HEK293 (cell line): ENCODE data around the gene STIM2.

ENCODE experiments used
- BCL11A ChIP-seq: fragments of 450-650 bp; formaldehyde crosslinking; IDR thresholded peaks from 2 replicates; pipeline ENCODE4 v1.5.1; 2016; ENCODE audit warnings: low read depth, missing biosample characterization, missing genetic modification characterization
- CTCF ChIP-seq: fragments of 450-650 bp; formaldehyde crosslinking; IDR thresholded peaks from 2 replicates; pipeline ENCODE4 v1.5.1; 2016; ENCODE audit warnings: missing biosample characterization, missing genetic modification characterization
- HOXA7 ChIP-seq: sonication (generic); formaldehyde crosslinking; IDR thresholded peaks from 2 replicates; pipeline ENCODE4 v1.8.1; 2022; ENCODE audit warnings: missing genetic modification reagents, borderline replicate concordance
- KLF1 ChIP-seq: fragments of 450-650 bp; formaldehyde crosslinking; IDR thresholded peaks from 2 replicates; pipeline ENCODE4 v1.5.1; 2016; ENCODE audit warnings: missing biosample characterization, missing genetic modification characterization
- TRIM28 ChIP-seq: IDR thresholded peaks from 2 replicates; pipeline ENCODE4 v1.6.1; 2011; ENCODE audit warnings: low read length, control low read depth, borderline replicate concordance
- ZBTB17 ChIP-seq: fragments of 450-650 bp; formaldehyde crosslinking; IDR thresholded peaks from 2 replicates; pipeline ENCODE4 v1.5.1; 2016; ENCODE audit warnings: missing biosample characterization, missing genetic modification characterization
- ZBTB26 ChIP-seq: fragments of 450-650 bp; formaldehyde crosslinking; optimal IDR thresholded peaks from 2 replicates; pipeline ENCODE3; 2016; ENCODE audit warnings: missing biosample characterization, mild to moderate bottlenecking, missing genetic modification characterization
- ZBTB7A ChIP-seq: fragments of 450-650 bp; formaldehyde crosslinking; IDR thresholded peaks from 2 replicates; pipeline ENCODE4 v1.5.1; 2016; ENCODE audit warnings: low read depth, missing biosample characterization, missing genetic modification characterization
- ZBTB8A ChIP-seq: fragments of 450-650 bp; formaldehyde crosslinking; IDR thresholded peaks from 2 replicates; pipeline ENCODE4 v1.5.1; 2016; ENCODE audit warnings: missing biosample characterization, missing genetic modification characterization
- ZFP41 ChIP-seq: fragments of 450-650 bp; formaldehyde crosslinking; IDR thresholded peaks from 2 replicates; pipeline ENCODE4 v1.5.1; 2016; ENCODE audit warnings: missing biosample characterization, missing genetic modification characterization, borderline replicate concordance
- ZNF174 ChIP-seq: fragments of 450-650 bp; formaldehyde crosslinking; IDR thresholded peaks from 2 replicates; pipeline ENCODE4 v1.5.0; 2017; ENCODE audit warnings: missing biosample characterization, mild to moderate bottlenecking, missing genetic modification characterization
- ZNF2 ChIP-seq: fragments of 450-650 bp; formaldehyde crosslinking; IDR thresholded peaks from 2 replicates; pipeline ENCODE4 v1.5.1; 2016; ENCODE audit warnings: missing biosample characterization, missing genetic modification characterization
- ZNF843 ChIP-seq: fragments of 450-650 bp; formaldehyde crosslinking; IDR thresholded peaks from 2 replicates; pipeline ENCODE4 v1.5.1; 2016; ENCODE audit warnings: missing biosample characterization, missing genetic modification characterization

- TF ChIP-seq KLF1 (tag by site-specific recombination), result no peak
- no peak for TF ChIP-seq CTCF (tag by site-specific recombination)
- TF ChIP-seq ZBTB17 (tag by site-specific recombination), result no peak
- TF ChIP-seq ZNF2 (tag by site-specific recombination), result no peak
- no peak for TF ChIP-seq ZNF174 (tag by site-specific recombination)
- TF ChIP-seq ZBTB26 (tag by site-specific recombination), result no peak
- TF ChIP-seq BCL11A, result no peak
- no peak for TF ChIP-seq TRIM28
- no peak for TF ChIP-seq HOXA7
- no peak for TF ChIP-seq ZNF843 (tag by site-specific recombination)
- TF ChIP-seq ZFP41 (tag by site-specific recombination), result no peak
- no peak for TF ChIP-seq ZBTB7A (tag by site-specific recombination)
- TF ChIP-seq ZBTB8A, result no peak
Measured at GRCh38 chr4:26813698-26814097, 46.9 kb upstream of the STIM2 start.
